HFF-Myc (cell line): ENCODE data around the gene ECSCR.
A peak's percentile ranks its signal among the peaks of the same experiment; 100 is the strongest.

Experiments used
- DNase-seq: peaks from one replicate; pipeline ENCODE4 v3.0.0-alpha.2; 2011; ENCODE audit warnings: low read depth; ENCODE audit errors: extremely low read depth
- H3K4me3 ChIP-seq: replicated peaks from 2 replicates; pipeline ENCODE4 v1.5.1; 2011; ENCODE audit warnings: low read depth, mild to moderate bottlenecking, control low read depth, low read length
- CTCF ChIP-seq: IDR thresholded peaks from 2 replicates; pipeline ENCODE4 v1.5.1; 2012; ENCODE audit warnings: mild to moderate bottlenecking, low read depth, low read length, control low read depth; ENCODE audit errors: missing control alignments

Gene ECSCR

DNA sequence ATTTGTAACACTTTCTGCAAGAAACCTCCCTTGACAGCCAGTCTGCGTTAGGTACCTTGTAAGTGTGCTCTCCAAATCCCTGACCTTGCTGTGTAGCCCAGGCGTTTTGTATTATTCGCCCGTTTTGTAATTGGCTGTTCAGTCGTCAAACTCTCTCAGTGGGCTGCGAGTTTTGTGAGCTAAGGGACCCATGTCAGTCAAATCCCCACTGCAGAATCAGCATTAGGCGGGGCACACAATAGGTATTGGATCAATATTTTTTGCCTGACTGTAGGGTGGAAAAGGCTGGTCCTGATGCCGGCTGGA, 23.9 kb downstream of the ECSCR start:
- peak overlapping the region; percentile 66 for H3K4me3 ChIP-seq
- no peak for TF ChIP-seq CTCF
- DNase-seq = no peak

DNA sequence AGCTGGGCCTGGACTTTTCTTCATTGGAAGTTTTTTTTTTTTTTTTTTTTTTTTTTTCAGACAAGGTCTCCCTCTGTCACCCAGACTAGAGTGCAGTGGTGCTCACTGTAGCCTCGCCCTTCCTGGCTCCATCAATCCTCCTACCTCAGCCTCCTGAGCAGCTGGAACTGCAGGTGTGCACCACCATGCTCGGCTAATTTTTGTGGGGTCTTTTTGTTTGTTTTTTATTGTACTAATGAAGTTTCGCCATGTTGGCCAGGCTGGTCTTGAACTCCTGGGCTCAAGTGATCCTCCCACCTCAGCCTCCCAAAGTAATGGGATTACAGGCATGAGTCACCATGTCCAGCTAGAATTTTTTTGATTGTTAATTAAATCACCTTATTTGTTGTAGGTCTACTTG, 26.9 kb downstream of the ECSCR start:
- DNase-seq = no peak
- no peak for TF ChIP-seq CTCF
- H3K4me3 ChIP-seq = no peak overlapping the region

GRCh38 chr5:139431706-139432105, 30.8 kb downstream of the ECSCR start:
- no peak for DNase-seq
- TF ChIP-seq CTCF = no peak
- H3K4me3 ChIP-seq = no peak overlapping the region

- no peak overlapping the region for H3K4me3 ChIP-seq
- no peak for DNase-seq
- TF ChIP-seq CTCF = no peak
These were observed 32.5 kb downstream of the ECSCR start for GRCh38 chr5:139430015-139430414.

- no peak for TF ChIP-seq CTCF
- no peak overlapping the region for H3K4me3 ChIP-seq
- DNase-seq = no peak
These were observed 36.2 kb downstream of the ECSCR start for GRCh38 chr5:139426203-139426885.

GRCh38 chr5:139425497-139425896, 37.0 kb downstream of the ECSCR start:
- no peak overlapping the region for H3K4me3 ChIP-seq
- no peak for TF ChIP-seq CTCF
- no peak for DNase-seq

DNA sequence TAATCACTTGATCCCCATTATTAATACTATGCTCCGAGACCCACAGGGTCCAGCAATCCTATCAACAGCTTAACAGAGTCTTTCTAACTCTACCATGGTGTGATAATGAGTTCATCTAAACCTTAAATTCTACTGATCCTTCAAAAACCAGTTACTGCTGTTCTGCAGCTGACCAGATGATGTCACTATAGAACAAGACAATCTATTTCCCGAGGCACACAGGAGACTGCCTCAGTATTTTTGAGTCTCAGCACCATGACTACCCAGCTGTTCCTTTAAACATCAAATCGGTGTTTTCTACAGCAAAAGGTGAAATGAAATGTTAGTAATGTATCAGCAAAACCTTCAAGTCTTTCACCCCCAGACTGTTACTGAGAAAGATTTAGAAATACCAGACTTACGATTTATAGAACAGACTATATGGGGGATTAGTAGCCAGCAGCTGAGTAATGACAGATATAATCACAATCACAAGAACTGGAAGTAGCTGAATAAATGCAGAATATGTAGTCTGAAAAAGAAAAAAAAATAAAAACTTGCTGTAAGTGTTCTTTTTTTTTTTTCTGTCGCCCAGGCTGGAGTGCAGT, 40.1 kb downstream of the ECSCR start:
- H3K4me3 ChIP-seq = no peak overlapping the region
- peak; percentile 84 for TF ChIP-seq CTCF
- peak; percentile 63 for DNase-seq
